Effector CD4-positive, alpha-beta T cell (primary cell): Measurements from ENCODE around the gene L2HGDH.

ENCODE experiments used
- DNase-seq: peaks from one replicate; pipeline ENCODE4 v3.0.0-alpha.2; 2020

L2HGDH gene

GRCh38 chr14:50225974-50226297 is 86.1 kb downstream of the L2HGDH start:
- DNase-seq = no peak

- DNase-seq = no peak
Measured at GRCh38 chr14:50225067-50225973, 86.7 kb downstream of the L2HGDH start.

GRCh38 chr14:50222055-50222613 is 89.9 kb downstream of the L2HGDH start:
- no peak for DNase-seq

- no peak for DNase-seq
Measured at GRCh38 chr14:50218501-50218900, 93.5 kb downstream of the L2HGDH start.

- DNase-seq = no peak
Measured at GRCh38 chr14:50215416-50215815, 96.6 kb downstream of the L2HGDH start.

GRCh38 chr14:50213795-50214194 is 98.2 kb downstream of the L2HGDH start:
- no peak for DNase-seq

GRCh38 chr14:50212726-50213125 is 99.3 kb downstream of the L2HGDH start:
- DNase-seq = no peak

GRCh38 chr14:50210074-50210473 is 102.0 kb downstream of the L2HGDH start:
- DNase-seq = no peak

GRCh38 chr14:50198499-50198898 is 113.5 kb downstream of the L2HGDH start:
- DNase-seq = no peak

- DNase-seq = no peak
Measured at GRCh38 chr14:50191499-50191898, 120.5 kb downstream of the L2HGDH start.
